Inflammatory macrophage treated with lipopolysaccharide for 1 hour (primary cell): ENCODE measurements around the gene PPP1R9A.

ENCODE experiments used
- DNase-seq, 2 donors: peaks; one replicate each; pipeline ENCODE4 v3.0.0-alpha.2; 2020 to 2022

PPP1R9A gene

GRCh38 chr7:94912085-94912484 lies 4.7 kb downstream of the PPP1R9A start:
- no peak for DNase-seq

GRCh38 chr7:94913391-94913790 lies 6.0 kb downstream of the PPP1R9A start:
- no peak for DNase-seq

- DNase-seq, result no peak
Observed at GRCh38 chr7:94921911-94922310, 14.5 kb downstream of the PPP1R9A start.

GRCh38 chr7:94922457-94922856 lies 15.1 kb downstream of the PPP1R9A start:
- no peak for DNase-seq

GRCh38 chr7:94923412-94923811 lies 16.0 kb downstream of the PPP1R9A start:
- DNase-seq, result no peak

- DNase-seq, result no peak
Observed at GRCh38 chr7:94928168-94928707, 20.8 kb downstream of the PPP1R9A start.

- no peak for DNase-seq
Observed at GRCh38 chr7:94933256-94933990, 26.0 kb downstream of the PPP1R9A start.

GRCh38 chr7:94939395-94939794 lies 32.0 kb downstream of the PPP1R9A start:
- no peak for DNase-seq

- no peak for DNase-seq
Observed at GRCh38 chr7:94940241-94940640, 32.8 kb downstream of the PPP1R9A start.

GRCh38 chr7:94941844-94942632 lies 34.6 kb downstream of the PPP1R9A start:
- no peak for DNase-seq

- DNase-seq, result no peak
Observed at GRCh38 chr7:94943134-94943533, 35.7 kb downstream of the PPP1R9A start.

GRCh38 chr7:94949532-94949931 lies 42.1 kb downstream of the PPP1R9A start:
- DNase-seq, result no peak

GRCh38 chr7:94955807-94956206 lies 48.4 kb downstream of the PPP1R9A start:
- DNase-seq, result no peak

- DNase-seq, result no peak
Observed at GRCh38 chr7:94957061-94957460, 49.7 kb downstream of the PPP1R9A start.

- no peak for DNase-seq
Observed at GRCh38 chr7:94962661-94963060, 55.3 kb downstream of the PPP1R9A start.

- DNase-seq, result no peak
Observed at GRCh38 chr7:94969434-94970084, 62.2 kb downstream of the PPP1R9A start.

- no peak for DNase-seq
Observed at GRCh38 chr7:94970085-94970576, 62.7 kb downstream of the PPP1R9A start.

- DNase-seq, result no peak
Observed at GRCh38 chr7:94971051-94971867, 63.9 kb downstream of the PPP1R9A start.

- DNase-seq, result no peak
Observed at GRCh38 chr7:94972296-94972695, 64.9 kb downstream of the PPP1R9A start.

GRCh38 chr7:94973844-94974243 lies 66.5 kb downstream of the PPP1R9A start:
- DNase-seq, result no peak

- DNase-seq, result no peak
Observed at GRCh38 chr7:94974423-94974822, 67.0 kb downstream of the PPP1R9A start.

GRCh38 chr7:94975336-94975735 lies 67.9 kb downstream of the PPP1R9A start:
- DNase-seq, result no peak
